Measurements from ENCODE around the gene ANKRD29.

Gene ANKRD29, protein sequence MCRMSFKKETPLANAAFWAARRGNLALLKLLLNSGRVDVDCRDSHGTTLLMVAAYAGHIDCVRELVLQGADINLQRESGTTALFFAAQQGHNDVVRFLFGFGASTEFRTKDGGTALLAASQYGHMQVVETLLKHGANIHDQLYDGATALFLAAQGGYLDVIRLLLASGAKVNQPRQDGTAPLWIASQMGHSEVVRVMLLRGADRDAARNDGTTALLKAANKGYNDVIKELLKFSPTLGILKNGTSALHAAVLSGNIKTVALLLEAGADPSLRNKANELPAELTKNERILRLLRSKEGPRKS

DNA sequence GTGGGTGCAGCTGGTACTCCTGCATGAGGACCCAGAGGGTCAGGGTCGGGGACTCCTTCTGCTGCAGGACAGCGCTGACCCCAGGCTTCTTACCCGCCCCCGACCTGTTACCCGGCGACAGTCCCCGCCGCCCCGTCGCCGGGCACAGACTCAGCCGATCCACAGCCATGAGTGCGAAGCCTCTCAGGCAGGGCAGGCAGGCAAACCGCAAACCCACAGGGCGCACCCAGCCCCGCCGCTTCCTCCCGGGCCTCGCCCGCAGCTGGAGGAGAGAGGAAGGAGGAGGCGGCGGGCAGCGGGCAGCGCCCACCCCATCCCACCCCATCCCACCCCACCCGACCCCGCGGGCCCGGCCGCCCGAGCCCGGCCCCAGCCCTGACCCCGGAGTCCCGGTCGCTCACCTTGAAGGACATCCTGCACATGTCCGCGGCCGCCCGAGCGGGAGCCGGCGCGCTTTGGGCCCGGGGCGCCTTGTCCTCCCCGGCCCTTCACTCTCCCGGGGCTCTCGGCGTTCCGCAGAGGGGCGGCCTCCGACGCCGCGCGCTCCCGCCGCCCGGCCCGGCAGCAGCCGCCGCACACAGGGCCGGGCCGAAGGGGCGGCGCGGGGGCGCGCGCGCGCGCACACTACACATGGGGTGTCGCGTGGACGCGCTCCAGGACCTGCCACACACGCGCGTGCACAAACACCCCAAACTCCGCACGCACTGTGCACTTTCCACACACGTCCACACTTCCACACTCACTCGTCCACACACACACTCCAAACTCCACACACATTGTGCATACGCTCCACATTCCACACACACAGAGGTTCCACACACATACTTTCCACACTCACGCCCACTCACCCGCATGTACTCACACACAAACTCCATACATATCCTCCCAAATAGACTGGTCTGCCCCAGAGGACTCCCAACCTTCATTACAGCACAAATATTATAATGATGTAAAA is at the start of gene ANKRD29:
TSS of gene ANKRD29 (minus strand) at position 603 of the 955 bp plus-strand sequence. CDS start at position 422, 181 bp downstream.
- DNase-seq (ENCODE audit: low spot score), result peak; percentile 89

DNA sequence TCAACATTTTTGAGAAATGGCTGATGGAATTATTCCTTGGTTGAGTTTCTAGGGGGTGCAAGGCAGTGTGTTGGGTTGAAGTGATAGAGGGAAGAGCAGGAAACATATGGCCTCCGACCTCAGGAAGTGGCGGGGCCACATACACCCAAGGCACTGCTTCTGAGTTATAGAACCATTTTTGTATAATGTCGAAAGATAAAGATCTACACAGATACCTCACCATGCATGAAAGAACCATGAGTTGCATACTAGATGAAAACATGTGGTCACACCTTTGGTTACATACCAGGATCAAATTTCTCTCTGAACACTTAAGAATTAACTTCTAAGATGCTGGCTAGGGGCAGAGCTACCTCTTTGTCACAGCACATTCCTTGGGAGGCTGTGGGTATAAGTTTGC is 49.7 kb upstream of the ANKRD29 start:
- DNase-seq (ENCODE audit: low spot score), result no peak

DNA sequence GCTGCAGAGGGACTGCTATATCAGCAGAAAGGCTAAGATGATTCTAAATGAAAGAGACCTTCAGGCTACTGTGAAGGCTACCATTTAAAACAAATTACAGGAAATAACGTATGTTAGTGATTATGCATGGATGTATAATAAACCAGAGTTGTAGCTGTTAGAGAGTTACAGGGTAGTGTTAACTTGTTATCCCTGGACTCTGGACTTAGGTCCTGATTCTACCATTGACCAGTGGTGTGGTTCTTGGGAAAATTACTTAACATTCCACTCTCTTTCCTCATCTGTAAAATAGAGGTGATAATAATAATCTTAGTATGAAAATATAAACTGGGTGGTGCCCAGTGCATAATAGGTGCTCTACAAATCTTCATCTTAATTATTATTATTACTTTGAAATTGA is 48.7 kb upstream of the ANKRD29 start:
- DNase-seq (ENCODE audit: low spot score), result no peak

DNA sequence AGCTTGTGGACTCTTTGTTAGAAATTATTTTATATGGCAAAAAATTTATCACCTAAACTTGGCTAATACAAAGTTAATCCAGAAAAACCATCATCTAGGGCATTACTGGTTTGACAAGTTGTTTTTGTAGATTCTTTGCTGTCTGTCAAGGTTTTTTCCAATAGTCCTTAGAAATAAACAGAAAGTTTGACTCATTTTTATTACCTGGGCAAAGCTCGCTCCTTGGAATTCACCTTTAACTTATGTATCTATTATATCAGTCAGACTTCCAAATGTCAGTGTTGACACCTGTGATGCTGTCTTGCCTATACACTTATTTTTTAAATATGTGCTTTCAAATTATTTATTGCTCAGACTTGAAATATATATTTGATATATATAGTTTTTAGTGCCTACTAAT is 48.2 kb upstream of the ANKRD29 start:
- DNase-seq (ENCODE audit: low spot score), result no peak

DNA sequence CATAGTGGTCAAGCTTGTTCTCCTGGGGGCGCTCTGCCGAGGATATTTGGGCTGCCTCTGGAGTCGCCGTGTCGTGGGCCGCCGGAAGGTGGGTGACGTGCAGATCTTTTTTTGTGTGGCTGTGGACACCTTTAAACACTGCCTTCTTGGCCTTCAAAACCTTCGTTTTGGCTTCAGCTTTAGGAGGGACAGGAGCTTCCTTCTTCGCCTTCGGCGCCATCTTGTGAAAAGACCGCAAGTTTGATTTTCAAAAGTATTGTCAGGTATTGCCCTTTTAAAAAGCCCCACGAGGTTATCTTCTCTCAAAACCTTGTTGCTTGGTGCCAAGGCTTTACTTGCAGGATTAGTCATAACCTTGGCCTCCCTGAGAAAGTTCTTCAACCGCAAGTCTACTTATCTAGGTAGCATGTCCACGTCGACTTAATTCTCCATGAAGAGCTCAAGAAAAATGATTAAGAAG is 47.4 kb upstream of the ANKRD29 start:
- DNase-seq (ENCODE audit: low spot score), result no peak

DNA sequence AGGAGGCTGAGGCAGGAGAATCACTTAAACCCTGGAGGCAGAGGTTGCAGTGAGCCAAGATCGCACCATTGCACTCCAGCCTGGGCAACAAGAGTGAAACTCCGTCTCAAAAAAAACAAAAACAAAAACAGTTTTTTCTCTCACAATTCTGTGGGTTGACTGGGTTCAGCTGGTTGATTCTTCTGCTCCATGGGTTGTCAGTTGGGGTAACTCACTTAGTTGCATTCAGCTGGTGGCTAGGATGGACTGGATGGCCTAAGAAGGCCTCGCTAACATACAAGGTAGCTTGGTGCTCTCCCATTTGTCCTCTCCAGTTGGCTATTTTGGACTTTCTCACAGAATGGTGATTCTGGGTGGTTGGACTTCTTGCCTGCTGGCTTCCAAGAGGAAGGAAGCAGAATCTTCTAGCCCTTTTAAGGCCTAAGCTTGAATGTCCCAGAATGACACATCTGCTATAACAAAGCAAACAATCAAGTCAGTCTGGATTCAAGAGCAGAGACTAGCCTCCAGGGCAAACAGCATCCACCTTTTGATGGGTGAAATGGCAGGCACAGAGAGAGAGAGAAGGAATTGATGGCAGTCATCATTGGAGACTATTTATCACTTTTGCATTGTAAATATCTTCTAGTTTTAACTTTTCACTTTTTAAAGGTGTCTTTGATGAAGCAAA is 44.4 kb upstream of the ANKRD29 start:
- no peak for DNase-seq (ENCODE audit: low spot score)

DNA sequence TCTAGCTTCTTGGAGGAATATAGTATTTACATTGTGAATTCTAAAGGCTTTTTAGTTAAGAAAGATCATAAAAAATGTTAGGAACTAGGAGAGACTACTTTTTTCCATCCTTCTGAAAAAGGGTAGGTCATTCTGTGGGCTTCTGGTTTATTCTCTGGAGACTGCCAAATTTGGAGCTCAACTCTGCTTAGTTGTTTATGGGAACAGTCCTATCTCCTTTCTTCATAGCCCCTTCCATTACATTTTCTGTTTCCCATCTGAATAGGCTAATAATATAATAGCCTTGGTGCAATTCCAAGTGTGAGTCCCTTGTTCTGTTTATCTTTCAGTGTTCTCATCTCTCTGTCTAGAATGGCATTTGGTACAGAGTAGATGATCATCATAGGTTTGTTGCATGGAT is 42.1 kb upstream of the ANKRD29 start:
- no peak for DNase-seq (ENCODE audit: low spot score)

DNA sequence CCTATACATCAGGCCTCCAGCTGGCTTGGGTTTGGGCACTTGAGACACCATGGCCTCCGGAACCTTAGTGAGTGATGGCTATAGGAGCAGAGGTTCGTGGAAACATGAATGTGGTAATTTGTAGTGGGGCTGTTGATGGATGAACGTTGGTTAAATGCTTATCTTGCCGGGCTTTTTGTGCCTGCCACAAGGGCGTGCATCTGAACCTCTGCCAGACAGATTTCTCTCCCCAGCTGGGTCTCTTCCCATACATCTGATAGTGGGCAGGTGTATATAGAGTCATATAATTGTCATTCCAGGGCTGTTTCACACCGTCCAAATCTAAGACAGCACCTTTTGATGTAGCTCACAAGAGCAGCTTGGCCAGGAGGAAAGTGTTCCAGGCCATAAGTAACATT is 41.3 kb upstream of the ANKRD29 start:
- DNase-seq (ENCODE audit: low spot score), result no peak

DNA sequence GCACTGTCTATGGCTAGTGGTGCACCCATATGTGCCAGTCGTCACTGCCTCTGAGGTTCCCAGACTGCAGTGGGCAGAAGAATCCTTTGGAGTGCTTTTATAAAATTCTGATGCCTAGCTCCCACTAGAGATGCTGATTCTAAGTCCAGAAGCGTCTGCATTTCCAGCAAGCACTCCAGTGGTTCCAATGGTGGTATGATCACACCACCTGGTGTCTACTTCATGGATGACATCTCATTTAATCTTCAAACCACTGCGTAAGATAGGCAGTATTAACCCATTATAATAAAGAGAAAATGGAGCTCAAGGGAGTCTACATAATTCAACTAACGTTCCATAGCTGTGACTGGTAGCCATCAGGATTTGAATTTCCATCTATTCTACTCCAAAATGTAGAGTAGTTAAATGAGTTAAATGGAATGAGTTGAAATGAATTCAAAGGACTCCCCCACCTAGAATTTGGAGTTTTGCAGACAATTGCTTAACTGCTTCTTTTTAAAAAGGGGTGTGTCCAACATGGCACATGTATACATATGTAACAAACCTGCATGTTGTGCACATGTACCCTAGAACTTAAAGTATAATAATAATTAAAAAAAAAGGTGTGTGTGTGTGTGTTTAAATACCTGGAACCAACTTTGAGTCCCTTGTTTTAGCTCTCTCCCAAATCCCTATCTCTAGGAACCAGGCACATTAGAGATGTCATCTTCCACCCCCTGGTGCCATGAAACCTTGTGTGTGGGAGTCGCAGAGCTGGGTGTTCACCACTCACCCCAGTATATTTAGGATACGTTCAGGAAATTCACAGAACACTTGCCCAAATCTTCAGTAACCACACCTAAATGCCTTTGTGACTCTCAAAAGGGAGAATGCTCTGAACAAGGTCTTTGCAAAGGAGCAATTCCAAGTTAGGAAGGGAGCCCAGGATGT is 40.6 kb upstream of the ANKRD29 start:
- DNase-seq (ENCODE audit: low spot score), result no peak

DNA sequence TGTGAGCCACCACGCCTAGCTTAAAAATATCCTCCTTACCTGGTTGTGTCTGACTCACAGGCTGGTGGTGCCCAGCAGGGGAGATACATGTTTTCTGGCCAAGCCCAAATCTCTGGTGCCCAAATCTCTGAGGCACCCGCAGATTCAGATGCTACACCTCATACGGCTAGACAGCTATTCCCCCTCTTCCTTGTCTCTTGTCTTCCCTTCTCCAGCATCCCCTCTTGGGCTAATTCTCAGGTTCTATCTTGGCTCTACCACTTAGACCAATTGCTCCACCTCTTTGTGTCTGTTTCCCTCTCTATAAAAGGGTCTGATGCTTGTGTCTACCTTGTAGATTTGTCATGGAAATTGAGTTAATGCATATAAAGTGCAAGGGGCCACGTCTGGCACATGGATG is 39.9 kb upstream of the ANKRD29 start:
- no peak for DNase-seq (ENCODE audit: low spot score)

DNA sequence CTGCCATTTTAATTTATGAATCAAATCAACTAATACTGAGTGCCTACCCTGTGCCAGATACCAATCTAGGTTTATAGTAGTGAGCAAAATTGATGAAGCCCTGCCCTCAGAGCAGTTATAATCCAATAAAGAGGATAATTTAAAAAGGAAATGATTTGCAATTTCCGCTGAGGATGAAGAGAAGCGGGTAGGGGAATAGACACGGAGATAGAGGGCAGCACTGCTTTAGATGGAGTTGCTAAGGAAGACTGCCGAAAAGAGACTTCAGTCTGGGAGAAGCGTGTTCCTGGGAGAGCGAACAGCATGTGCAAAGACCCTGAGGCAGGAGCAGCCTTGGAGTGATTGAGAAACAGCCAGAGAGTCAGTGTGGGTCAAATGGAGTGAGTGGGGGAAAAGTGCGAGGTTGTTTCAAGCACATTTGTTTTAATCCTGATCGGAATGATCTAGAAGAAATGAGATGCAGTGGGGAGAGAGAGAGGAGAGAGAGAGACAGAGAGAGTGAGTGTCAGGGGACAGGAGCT is 38.9 kb upstream of the ANKRD29 start:
- DNase-seq (ENCODE audit: low spot score), result no peak

DNA sequence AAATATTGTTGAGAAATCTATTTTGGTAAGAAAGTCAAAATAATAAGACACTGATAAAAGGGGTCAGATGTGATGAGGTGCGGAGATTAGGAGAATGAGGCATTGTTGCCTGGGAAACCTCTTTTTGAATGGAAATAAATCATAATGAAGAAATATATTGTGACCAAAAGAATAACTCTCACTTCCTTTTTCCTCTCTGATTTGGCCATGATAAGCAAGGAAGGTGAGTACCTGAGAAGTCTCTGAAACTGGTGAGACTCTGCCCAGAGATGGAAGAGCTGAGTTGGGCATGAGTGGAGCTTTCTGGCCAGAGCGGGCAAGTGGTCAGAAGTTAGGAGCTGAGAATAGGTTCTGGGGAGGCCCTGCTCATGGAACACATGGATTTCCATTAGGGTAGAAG is 38.3 kb upstream of the ANKRD29 start:
- no peak for DNase-seq (ENCODE audit: low spot score)

DNA sequence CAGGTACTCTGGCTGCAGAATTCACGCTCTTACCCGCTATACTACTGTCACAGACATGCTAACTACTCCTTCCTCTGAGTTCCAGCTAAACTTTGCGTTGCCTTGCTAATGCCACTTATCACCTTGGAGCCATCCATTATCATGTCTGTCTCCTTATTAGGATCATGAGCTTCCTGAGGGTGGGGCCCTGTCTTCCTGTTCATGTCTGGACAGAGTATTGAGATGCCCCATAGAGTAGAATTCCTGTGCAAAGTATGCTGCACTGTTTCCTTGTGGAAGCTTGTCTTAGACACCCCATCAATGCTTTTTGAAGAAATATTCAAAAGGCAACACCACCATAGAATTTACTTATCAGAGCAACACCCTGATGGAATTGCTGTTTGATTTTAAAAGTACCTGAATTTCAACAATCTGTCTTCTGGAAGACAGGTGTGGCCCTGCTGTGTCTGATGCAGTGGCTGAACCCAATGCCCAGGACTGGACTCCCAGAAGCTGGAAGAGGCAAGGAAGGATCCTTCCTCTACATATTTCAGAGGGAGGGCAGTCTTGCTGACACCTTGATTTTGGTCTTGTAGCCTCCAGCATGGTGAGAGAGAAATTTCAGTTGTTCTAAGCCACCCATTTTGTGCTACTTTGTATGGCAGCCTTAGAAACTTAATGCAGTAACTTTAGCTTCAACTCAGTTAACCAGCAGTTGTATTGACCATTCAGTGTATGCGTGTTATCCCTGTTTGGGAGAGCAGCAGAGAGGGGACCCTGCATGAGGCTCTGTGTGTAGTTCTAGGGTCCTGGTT is 32.1 kb upstream of the ANKRD29 start:
- DNase-seq (ENCODE audit: low spot score), result no peak

DNA sequence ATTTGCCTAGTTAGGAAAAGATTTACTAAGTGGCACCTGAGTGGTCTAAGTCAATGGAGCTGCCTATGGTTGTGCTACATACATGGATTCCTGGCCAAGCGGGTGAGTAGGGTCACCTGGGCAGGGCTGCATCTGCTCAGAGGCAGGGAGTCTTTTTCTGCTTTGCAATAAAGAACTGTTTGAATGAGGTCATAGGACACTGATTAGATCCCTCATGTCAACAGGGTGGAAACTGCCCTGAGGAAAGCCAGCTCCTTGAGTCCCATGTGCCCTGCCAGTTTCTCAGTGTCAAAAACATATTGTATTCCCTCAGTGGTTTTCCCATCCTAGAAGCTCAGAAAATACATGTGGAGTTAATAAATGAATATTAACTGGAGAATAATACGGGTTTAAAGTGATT is 31.1 kb upstream of the ANKRD29 start:
- DNase-seq (ENCODE audit: low spot score), result no peak

DNA sequence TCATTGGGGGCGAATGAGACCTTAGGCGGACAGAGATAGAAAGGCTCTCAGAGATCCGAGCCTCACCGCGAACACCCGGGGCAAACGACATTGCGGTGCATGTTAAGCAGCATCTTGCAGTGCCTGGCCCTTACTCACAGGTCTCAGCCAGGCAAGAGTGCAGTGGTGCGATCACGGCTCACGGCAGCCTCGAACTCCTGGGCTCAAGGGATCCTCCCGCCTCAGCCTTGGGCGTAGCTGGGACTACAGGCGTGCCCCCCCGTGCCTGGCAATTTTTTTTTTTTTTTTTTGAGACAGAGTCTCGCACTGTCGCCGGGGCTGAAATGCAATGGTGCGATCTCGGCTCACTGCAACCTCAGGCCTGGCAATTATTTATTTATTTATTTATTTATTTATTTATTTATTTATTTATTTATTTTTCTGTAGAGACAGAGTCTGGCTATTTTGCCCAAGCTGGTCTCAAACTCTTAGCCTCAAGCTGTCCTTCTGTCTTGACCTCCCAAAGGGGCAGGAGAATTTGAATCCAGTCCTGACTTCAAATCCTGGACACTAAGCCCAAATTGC is 27.9 kb upstream of the ANKRD29 start:
- DNase-seq (ENCODE audit: low spot score), result peak; percentile 24

DNA sequence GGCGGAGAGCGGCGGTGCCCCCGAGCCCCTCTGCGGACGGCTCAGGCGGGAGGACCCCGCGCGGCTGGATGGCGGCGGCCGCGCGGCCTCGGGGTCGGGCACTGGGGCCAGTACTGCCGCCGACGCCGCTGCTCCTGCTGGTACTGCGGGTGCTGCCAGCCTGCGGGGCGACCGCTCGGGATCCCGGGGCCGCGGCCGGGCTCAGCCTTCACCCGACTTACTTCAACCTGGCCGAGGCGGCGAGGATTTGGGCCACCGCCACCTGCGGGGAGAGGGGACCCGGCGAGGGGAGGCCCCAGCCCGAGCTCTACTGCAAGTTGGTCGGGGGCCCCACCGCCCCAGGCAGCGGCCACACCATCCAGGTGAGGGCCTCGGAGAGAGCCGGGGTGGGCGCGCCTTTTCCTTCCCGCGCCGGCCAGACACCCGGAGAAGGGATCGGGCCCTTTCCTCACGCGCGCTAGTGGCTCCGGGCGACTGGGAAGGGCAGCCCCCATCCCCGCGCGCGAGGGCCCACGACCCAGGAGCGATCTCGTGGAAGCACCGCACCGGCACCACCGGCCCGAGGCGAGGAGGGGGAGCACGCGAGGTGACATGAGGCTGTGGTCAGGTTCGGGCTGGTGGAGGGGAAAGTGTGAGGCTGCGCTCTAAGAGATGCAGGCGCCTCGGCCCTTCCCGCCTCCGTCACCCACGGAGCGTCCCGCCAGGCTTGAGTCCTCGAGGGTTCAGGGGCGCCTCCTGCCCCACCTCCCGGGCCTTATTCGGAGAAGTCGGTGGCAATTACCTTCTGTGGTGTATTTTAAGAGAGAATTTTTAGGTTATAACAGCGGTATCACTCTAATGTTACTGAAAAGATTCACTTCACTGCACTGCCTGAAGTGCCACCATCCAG is 27.1 kb upstream of the ANKRD29 start:
- DNase-seq (ENCODE audit: low spot score), result peak; percentile 72

DNA sequence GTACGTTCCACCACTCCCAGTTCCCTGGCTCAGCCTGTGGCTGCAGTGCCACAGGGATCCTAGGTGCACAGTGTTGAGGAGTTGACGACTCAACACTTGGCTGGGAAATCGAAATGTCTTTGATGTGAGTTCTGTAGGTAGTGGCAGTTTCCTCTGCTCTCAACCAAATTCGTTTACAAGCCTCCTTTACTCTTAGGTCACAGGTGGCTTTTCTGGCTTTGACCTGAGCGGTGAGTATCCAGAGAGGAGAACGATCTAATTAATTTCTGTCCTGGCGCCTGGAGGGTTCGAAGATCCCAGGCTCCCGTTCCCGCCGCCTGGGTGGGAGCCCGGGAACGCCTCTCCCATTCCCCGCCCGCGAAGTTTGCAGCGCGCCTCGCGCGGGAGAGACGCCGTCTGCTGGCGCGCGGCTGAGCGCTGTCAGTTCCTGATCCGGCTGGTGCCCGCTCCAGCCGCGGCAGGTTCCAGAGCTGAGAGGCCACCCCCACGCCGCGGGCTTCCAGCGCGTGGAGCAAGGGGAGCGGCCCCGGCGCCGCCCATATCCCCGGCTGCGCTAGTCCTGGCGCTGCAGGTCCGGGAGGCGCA is 26.4 kb upstream of the ANKRD29 start, which contains the start of gene LAMA3:
TSS of gene LAMA3 (plus strand) at position 423 of the 585 bp plus-strand sequence. CDS start 231 bp downstream, outside the sequence.
- DNase-seq (ENCODE audit: low spot score), result peak; percentile 73

DNA sequence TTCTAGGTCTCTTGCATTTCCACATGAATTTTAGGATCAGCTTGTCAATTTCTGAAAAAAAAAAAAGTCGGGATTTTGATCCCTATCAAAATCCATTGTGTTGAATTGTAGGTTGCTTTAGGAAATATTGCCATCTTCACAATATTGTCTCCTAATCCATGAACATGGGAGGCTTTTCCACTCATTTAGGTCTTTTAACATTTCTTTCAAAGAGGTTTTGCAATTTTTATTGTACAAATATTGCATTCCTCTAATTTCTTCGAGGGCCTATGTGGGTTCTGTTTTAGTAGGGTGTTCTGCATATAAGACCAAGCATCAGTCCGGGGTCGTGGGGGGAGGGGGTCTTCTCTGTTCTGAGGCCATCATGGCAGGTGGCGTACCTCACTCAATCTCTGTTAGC is 25.8 kb upstream of the ANKRD29 start:
- no peak for DNase-seq (ENCODE audit: low spot score)

Data from iPS-NIHi11 (cell line).